T-helper 9 cell (primary cell): ENCODE measurements around the gene NUDT3.
"Not testable (repeated sequence)": the region's sequence is repeated elsewhere in the genome, so short reads cannot be mapped to it uniquely, and the experiment has no call there.

Experiments
- DNase-seq: peaks from one replicate; pipeline ENCODE4 v3.0.0-alpha.2; 2020

The NUDT3 gene

DNA sequence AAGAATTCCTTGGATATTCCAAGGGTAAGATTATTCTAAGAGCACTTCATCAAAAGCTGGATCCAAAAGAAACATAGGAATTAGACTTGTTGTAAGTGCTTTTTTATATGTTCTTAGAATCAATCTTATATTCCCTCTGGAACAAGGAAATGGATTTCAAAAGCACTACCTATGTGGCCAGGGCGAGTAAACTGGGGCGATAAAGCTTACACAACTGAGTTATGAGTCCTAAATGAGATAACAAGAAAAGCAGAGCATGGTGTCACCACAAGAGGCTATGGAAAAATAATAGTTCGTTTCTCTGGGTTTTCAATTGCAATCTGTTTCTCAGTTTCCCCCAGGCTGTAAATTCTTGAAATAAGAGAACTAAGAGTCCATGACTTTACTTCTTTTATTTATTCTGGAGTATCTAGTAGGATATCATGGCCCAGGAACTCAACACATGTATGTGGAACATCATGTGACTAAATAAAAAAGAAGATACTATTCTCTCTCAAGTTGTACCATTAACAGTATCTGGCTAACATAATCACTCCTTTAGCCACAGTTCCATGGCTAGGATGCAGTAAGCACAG is 51.5 kb downstream of the NUDT3 start:
- DNase-seq, result no peak

DNA sequence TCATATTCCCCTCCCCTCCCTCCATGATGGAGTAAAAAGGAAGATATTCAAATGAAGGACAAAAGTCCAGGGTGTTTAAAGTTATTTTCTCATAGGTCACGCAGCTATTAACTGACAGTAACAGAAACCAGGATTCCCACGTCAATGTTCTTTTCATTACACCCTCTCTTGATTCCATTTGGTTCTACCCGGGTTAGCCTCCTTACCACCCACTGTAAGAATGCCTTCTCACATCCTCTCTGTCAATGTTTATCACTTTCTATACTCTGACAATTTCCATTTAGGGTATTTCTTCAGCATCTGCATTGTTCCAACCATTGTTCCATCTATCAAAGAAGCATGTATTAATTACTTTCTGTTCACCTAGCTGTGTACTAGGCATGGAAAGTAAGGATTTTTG is 52.1 kb downstream of the NUDT3 start:
- DNase-seq, result no peak

DNA sequence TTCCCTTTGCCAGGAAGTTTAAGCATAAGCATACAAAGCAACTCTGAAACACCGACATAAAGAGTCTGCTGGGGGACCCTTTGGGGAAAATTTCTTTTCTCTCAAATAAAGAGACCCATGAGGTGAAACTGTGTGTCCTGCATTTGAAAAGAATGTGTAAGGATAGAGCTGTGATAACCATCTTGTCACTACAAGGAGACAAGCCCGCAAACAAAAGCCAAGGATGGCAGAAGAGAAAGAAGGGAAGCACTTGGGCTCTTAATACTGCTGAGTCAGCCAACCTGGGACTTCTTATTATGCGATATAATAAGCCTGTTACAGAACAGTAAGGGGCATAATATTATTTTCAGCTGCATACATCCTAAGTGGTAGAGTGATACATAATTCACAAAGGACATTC is 52.5 kb downstream of the NUDT3 start:
- no peak for DNase-seq

DNA sequence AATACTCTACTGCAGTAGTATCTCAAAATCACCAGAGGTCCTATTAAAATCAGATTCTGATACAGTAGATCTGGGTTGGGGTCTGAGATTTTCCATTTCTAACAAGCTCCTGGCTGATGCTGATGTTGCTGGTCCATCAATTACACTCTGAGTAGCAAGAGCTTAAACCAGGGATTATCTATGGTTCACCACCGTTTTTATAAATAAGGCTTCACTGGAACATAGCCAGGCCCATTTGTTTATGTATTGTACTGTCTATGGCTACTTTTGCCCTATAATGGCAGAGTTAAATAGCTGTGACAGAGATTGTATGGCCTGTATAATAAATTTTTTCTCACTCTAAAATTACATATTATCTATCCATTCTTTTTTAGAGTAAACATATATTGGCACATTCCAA is 53.0 kb downstream of the NUDT3 start:
- DNase-seq, result no peak

DNA sequence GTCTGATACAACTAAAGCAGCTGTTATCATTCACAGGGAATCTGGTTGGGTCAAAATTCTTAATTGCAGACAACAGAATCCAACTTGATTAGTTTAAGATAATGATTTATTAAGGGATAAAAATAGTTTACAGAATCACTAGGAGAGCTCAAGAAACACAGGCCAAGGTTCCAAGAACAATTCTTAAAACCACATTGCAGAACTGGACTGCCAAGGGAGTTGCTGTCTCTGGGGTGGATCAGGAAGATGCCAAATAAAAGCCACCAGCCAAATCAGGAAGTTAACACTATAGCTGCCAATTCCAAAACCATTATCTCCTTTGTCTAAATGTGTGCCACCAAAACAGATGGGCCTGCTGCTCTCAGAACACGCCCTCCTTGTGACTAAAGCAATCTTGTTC is 53.7 kb downstream of the NUDT3 start:
- DNase-seq, result no peak

DNA sequence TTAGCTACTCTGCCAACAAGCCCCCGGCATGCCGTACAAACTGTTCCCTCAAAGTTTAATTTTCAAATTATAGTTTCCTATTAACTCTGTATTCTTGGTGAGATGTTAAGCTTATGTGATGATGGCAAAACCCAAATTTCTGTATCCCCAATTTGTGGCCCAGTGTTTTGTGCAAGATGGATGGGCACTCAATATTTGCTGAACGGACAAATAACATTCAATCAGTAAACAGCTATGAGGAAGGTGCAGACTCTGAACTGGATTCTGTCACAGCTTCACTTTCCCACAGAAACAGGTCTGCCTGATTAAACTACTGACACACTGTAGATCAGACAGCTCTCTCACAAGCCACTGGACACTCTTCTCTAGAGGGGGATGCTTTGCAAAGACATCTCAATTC is 54.1 kb downstream of the NUDT3 start:
- no peak for DNase-seq

DNA sequence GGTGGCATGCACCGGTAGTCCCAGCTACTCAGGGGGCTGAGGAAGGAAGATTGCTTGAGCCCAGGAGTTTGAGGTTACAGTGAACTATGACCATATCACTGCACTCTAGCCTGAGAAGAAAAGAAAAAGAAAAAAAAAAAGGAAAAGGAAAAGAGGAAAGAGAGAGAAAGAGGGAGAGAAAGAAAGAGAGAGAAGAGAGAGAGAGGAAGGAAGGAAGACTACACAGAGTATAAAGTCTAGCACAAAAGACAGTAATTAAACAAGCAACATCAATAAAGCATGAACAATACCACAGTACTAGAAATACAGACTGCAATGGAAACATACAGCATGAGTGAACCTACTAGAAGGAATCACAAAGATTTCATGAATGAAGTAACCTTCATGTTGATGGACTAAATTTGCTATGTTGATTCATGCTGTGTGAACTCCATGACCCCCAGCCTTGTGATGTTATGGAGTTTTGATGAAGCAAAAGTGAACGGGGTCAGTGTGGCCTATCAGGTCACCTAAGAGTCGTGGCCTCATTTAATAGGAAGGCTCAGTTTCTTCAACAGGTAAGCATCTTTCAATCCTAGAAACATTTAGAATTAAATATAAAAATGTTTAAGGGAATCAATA is 57.6 kb downstream of the NUDT3 start:
- DNase-seq, result no peak

DNA sequence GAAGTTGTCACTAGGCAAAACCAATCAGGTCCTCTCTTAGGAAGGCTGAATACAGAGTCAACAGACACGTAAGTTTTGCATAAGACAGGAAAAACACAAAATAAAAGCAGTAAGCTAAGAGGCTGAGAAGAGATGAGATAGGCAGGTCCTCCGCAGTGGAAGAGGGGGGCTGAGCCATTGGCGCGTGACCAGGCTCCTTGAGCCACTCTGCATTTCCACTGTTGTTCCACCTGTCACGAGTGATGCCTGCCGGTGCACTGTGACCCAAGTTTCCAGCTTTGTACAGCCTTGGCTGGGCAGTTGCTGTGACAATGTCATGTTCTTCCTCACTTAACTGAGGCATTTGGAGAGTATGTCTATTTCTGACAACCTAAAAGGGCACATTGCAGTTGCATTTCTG is 58.6 kb downstream of the NUDT3 start:
- DNase-seq, result no peak

DNA sequence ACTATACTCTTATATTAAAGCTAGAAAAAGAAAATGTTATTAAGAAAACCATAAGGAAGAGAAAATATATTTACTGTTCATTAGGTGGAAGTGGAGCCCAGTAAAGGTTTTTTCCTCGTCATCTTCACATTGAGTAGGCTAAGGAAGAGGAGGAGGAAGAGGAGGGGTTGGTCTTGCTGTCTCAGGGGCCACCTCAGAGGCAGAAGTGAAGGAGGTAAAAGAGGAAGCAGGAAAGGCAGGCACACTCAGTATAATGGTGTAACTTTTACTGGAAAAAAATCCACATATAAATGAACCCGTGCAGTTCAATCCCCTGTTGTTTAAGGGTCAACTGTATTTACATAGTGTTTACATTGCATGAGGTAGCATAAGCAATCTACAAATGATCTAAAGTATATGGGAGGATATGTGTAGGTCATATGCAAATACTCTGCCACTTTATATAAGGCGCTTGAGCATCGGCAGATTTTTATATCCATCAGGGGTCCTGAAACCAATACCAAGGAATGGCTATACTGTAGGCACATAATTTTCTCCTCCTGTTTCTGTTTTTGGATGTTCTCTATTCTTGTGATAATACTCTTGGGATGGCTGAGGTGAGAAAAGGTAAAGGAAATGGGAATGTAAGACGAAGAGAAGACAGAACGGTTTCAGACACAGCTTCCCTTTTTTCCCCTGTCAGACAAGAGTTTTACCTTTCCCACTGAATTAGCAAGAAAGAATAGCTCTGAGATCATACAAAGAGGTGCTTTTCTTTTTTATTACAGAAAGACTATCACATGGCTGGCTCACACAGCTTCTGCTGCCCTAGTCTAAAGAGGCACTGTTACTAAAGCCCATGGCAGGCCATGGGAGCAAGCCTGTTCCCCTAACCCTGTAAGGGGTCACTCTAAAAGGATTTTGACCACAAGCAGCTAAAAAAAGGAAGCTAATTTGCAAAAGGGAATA is 59.9 kb downstream of the NUDT3 start:
- DNase-seq, result no peak

DNA sequence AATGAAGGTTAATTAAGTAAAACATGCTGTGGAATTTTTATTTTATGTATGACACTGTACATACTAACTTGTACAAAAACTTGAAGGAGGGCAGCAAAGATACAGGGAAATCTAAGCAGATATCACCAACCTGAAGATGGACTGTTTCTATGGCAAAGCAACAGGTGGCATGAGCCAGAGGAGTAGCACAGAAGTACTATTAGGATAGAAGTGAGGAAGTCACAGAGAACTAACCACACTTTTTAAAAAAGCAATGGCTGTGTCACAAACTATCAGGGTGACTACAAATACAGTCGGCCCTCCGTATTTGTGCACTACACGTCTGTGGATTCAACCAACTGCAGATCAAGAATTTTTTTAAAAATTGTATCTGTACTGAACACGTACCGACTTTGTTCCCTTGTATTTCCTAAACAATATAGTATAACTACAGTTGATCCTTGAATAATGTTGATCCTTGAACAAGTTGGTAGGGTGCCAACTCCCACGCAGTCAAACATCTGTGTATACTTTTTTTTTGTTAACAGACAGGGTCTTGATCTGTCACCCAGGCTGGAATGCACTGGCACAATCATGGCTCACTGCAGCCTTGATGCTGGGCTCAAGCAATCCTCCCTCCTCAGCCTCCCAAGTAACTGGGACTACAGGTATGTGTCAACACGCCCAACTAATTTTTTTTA is 61.0 kb downstream of the NUDT3 start:
- no peak for DNase-seq

DNA sequence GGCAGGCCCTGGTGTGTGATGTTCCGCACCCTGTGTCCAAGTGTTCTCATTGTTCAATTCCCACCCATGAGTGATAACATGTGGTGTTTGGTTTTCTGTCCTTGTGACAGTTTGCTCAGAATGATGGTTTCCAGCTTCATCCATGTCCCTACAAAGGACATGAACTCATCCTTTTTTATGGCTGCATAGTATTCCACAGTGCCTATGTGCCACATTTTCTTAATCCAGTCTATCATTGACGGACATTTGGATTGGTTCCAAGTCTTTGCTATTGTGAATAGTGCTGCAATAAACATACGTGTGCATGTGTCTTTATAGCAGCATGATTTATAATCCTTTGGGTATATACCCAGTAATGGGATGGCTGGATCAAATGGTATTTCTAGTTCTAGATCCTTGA is 62.7 kb downstream of the NUDT3 start:
- DNase-seq, result not testable (repeated sequence)

DNA sequence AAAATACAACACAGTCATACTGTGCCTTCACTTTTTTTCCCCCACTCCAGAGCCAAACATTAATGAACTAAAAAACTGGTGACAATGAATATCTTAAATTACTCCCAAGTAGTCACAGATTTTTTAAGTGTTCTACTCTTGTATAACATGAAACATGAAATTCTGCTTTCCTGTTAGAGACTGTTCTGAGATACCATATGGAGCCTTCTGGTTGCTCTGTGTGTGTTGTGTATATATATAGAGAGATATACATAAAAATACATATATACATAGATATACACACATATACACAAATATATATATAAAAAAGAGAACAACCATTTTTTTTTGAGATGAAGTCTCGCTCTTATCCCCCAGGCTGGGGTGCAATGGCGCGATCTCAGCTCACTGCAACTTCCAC is 63.5 kb downstream of the NUDT3 start:
- DNase-seq, result no peak

DNA sequence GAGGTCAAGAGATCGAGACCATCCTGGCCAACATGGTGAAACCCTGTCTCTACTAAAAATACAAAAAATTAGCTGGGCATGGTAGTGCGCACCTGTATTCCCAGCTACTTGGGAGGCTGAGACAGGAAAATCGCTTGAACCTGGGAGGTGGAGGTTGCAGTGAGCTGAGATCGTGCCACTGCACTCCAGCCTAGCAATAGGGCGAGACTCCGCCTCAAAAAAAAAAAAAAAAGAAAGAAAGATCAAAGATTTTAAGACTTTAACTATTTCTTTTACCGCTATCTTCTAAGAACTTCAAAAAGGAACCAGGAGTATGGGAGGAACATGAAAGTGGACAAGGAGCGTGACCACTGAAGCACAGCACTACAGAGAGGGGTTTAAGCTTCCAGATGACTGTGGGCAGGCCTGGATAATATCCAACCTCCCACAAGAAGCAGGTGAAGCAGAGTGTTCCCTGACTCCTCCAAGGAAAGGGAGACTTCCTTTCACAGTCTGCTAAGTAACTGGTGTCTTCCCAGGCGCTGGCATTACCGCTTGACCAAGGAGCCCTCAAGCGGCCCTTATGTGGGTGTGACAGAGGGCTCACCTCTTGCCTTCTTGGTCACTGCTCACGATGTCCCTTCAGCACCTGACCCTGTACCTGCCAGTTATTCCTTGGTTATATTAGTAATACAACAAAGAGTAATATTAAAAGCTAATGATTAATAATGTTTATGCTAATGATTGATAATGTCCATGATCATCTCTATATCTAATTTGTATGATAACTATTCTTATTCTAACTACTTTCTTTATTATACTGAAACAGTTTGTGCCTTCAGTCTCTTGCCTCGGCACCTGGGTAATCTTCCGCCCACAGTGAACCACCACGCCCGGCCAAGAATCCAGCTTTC is 64.9 kb downstream of the NUDT3 start:
- not testable (repeated sequence) for DNase-seq

DNA sequence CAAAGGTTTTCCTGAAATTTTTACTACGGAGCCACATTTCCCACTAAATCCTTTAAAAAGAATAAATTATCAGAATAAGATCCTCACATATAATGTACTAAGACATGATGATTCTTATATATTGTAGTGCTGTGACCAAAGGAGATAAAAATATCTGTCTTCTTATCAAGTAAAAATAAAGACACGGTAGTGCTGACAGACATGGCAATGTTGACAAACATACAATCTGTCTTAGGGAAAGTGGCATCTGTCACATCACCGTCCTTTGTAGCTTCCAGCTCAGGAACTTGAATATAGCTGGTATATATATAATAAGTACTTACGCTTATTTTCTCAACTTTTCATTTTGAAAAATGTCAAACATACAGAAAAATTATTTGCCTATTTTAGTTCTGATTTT is 66.8 kb downstream of the NUDT3 start:
- DNase-seq, result no peak

DNA sequence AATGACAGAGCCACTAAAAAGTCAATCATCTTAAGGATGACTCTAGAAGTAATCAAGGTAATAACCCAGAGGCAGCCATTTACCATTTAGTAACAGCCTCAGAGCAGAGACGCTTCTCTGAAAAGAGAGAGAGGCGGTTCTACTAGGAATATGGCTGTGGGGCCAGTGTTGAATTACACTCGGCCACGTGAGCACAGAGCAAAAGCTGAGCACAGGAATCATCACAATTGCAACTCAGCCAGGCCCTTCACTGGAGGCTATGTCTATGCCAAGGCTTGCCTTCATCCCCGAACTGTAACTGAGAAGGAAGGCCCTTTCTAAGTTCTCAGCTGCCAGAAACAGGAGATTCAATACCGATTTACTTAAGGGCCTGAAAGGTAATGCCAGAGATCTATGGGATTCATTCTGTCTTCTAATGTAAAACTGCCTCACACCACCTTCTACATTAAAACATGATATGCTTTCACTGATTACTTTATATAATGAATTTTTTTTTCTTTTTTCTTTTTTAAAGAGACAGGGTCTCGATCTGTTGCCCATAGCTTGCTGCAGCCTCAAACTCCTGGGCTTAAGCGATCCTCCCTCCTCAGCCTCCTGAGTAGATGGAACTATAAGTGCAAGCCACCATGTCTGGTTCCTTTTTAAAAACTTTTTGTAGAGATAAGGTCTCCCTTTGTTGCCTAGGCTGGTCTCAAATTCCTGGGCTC is 67.6 kb downstream of the NUDT3 start:
- DNase-seq, result no peak

DNA sequence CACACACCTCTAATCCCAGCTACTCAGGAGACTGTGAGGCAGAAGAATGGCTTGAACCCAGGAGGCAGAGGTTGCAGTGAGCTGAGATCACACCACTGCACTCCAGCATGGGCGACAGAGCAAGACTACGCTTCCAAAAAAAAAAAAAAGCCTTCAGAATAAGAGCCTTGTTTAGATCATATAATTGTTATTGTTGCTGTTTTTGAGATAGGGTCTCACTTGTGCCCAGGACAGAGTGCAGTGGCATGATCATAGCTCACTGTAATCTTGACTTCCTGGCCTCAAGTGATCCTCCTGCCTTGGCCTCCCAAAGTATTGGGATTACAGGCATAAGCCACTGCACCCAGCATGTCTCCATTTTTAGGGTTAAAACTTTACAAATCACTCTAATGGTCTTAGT is 68.2 kb downstream of the NUDT3 start:
- not testable (repeated sequence) for DNase-seq

DNA sequence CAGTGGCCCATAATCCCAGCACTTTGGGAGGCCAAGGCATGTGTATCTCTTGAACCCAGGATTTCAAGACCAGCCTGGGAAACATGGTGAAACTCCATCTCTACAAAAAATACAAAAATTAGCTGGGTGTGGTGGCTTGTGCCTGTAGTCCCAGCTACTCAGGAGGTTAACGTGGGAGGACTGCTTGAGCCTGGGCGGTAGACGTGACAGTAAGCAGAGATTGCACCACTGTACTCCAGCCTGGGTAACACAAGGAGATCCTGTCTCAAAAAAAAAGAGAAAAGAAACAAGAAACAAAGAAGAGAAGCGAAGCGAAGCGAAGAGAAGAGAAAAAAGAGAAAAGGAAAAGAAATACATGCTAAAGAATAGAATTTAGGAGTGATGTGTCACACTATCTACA is 69.2 kb downstream of the NUDT3 start:
- DNase-seq, result no peak

DNA sequence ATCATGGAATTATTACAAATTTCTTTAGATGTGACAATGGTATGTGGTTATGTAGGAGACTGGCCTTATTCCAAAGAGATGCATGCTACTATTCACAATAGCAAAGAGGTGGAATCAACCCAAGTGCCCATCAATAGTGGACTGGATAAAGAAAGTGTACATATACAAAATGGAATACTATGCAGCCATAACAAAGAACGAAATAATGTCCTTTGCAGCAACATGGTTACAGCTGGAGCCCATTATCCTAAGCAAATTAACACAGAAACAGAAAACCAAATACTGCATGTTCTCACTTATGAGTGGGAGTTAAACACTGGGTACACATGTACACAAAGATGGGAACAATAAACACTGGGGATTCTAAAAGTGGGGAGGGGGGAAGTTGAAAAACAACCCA is 69.7 kb downstream of the NUDT3 start:
- no peak for DNase-seq

DNA sequence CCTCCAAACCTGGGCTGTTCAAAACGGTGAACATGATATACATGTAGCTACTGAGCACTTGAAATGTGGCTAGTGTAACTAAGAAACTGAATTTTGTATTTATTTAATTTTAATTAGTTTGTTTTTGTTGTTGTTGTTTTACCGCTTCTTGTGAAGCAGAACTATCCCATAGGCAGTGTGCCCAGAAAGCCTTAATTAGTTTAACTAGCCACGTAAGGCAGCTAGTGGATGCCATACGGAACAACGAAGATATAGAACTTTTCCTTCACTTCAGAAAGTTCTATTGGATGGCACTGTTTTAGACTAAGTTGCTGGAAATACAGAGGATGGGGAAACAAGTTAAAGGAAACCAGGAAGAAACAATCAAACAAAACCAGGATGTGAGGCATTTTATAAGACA is 70.6 kb downstream of the NUDT3 start:
- no peak for DNase-seq

DNA sequence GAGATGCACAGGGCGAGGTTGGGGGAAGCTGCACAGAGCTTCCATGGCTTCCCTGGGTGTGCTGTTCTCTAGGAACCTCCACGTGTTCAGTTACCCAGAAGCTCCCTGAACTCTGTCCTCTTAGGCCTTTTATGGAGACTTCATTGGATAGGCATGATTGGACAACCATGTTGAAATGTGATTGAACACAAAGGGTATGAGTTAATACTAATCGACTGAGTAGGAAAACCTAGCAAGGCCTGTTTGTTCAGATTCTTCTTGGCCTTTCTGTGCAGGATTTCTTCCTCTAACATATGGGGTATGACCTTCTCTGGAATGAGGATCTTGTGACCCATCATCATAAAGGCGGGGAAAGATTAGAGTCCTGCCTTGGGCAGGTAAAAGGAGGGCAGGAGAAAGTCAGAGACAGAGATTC is 73.0 kb downstream of the NUDT3 start:
- no peak for DNase-seq
